ENCODE data around the gene KRT77.

Gene KRT77

DNA sequence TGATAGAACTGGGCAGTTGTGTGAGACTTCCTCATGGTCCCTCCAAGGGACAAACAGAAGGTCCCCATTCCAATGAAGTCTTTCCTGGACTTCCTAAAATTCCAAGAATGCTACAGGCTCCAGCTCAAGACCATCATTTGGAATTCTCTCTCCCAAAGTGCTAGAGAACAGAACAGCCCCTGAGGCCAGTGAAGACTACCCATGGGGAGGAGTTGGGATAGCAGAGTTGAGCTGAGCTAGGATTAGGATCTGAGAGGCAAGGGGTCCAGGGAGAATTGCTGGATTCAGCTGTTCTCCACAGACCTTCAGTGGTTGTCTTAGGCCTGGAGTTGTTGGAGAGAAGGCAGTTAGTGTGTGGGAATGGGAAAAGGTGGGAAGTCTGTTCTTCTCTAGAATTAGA, 33.9 kb downstream of the KRT77 start:
- TF ChIP-seq, protein P1, sequence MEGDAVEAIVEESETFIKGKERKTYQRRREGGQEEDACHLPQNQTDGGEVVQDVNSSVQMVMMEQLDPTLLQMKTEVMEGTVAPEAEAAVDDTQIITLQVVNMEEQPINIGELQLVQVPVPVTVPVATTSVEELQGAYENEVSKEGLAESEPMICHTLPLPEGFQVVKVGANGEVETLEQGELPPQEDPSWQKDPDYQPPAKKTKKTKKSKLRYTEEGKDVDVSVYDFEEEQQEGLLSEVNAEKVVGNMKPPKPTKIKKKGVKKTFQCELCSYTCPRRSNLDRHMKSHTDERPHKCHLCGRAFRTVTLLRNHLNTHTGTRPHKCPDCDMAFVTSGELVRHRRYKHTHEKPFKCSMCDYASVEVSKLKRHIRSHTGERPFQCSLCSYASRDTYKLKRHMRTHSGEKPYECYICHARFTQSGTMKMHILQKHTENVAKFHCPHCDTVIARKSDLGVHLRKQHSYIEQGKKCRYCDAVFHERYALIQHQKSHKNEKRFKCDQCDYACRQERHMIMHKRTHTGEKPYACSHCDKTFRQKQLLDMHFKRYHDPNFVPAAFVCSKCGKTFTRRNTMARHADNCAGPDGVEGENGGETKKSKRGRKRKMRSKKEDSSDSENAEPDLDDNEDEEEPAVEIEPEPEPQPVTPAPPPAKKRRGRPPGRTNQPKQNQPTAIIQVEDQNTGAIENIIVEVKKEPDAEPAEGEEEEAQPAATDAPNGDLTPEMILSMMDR (IDR thresholded peaks at IDR 0.05): no peak
- no peaks in the 10 kb centered on the region for H3K36me3 Mint-ChIP-seq (ENCODE audit: low read depth)
- no peaks in the 10 kb centered on the region for H3K4me1 Mint-ChIP-seq
- DNase-seq: no peak
- no peaks in the 10 kb centered on the region for H3K9me3 Mint-ChIP-seq
- no peak overlapping the region for H3K27ac Mint-ChIP-seq
- no peak overlapping the region for H3K4me3 Mint-ChIP-seq
- H3K27me3 Mint-ChIP-seq (ENCODE audit: low read depth, poor library complexity): peaks cover 3% of the 10 kb centered on the region

DNA sequence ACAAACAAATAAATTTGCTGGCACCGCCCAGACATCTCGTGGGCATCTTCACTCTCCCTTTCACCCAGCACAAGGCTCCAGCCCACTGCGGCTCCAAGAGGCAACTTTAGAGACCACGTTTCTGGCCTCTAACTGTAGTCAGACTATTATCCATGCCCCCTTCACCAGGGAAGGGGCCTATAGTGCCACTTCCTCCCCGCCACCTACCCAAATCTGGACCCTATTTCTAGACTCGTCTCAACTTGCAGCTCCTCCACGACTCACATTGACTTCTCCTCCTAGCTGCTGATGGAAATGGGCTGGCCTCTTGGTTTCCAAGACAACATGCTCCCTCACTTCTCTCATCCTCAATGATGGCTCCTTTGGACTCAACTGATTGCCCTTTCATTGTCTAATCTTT, 35.4 kb downstream of the KRT77 start:
- H3K27ac Mint-ChIP-seq: no peak overlapping the region
- H3K36me3 Mint-ChIP-seq (ENCODE audit: low read depth): no peaks in the 10 kb centered on the region
- no peaks in the 10 kb centered on the region for H3K4me1 Mint-ChIP-seq
- TF ChIP-seq, protein P1 (IDR thresholded peaks at IDR 0.05): no peak
- no peaks in the 10 kb centered on the region for H3K9me3 Mint-ChIP-seq
- no peak for DNase-seq
- H3K27me3 Mint-ChIP-seq (ENCODE audit: low read depth, poor library complexity): peaks cover 9% of the 10 kb centered on the region
- H3K4me3 Mint-ChIP-seq: no peak overlapping the region

DNA sequence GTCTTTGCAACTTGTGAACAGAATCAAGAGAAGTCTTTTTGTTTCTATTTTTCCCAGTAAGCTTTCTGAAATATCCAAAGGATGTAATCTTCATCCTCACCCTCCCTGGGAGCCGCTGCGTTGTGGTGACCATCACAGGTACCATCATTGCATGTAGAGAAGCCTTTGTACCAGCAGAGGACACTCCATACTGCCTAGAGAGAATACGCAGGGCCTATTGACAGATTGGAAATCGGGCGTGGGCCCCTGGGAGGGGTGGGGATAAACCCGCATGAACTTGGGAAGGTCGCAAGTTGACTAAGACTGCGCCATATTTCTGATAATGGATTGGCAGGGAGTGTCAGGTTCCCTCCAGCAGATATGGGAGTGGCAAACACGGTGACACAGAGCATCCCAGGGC, 35.8 kb downstream of the KRT77 start:
- Mint-ChIP-seq H3K4me3 (no peak overlapping the region), H3K27ac (no peak overlapping the region), H3K4me1 (no peaks in the 10 kb centered on the region), H3K36me3 (ENCODE audit: low read depth) (no peaks in the 10 kb centered on the region), H3K9me3 (no peaks in the 10 kb centered on the region), H3K27me3 (ENCODE audit: low read depth, poor library complexity) (peaks cover 9% of the 10 kb centered on the region)
- TF ChIP-seq, protein P1 (IDR thresholded peaks at IDR 0.05): no peak
- DNase-seq: no peak

DNA sequence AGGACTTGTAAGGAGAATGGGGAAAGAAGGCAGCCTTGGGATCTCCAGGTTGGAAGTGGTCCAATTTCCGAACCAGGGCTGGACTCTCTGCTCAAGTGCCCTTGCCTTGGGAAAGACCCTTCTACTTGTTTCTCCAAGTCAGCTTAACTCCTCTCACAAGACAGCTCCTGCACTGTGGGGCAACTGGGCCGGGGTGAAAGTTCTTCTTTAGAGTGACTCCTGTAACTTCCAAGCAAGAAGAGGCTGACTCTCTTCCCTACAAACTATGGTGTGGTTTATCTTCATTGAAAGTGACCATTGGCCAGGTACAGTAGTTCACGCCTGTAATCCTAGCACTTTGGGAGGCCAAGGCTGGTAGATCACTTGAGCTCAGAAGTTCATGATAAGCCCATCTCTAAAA, 36.9 kb downstream of the KRT77 start:
- Mint-ChIP-seq H3K36me3 (ENCODE audit: low read depth) (no peaks in the 10 kb centered on the region), H3K27me3 (ENCODE audit: low read depth, poor library complexity) (peaks cover 9% of the 10 kb centered on the region), H3K4me3 (no peak overlapping the region), H3K4me1 (no peaks in the 10 kb centered on the region), H3K9me3 (no peaks in the 10 kb centered on the region), H3K27ac (no peak overlapping the region)
- DNase-seq: no peak
- TF ChIP-seq, protein P1 (IDR thresholded peaks at IDR 0.05): no peak

DNA sequence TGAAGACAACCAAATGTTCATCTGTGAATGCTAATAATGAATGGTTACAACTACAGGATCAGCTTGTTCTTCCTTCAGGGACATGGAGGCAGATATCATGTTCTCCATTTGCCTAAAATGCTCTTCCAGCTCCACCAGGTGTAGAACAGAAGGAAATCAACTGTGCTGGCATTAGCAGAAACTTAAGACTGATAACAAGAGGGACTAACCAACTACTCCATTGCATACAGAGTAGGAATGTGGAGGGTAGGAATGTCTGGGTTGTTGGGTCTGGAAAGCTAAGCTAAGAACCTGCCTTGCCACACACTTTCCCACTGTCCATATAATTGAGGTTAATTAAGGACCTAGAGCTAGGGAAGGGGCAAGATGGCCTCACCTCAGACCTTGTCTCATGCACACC, 39.9 kb downstream of the KRT77 start:
- H3K27me3 Mint-ChIP-seq (ENCODE audit: low read depth, poor library complexity): peaks cover 9% of the 10 kb centered on the region
- no peaks in the 10 kb centered on the region for H3K9me3 Mint-ChIP-seq
- H3K36me3 Mint-ChIP-seq (ENCODE audit: low read depth): no peaks in the 10 kb centered on the region
- DNase-seq: no peak
- no peaks in the 10 kb centered on the region for H3K4me1 Mint-ChIP-seq
- H3K4me3 Mint-ChIP-seq: no peak overlapping the region
- TF ChIP-seq, protein P1 (IDR thresholded peaks at IDR 0.05): no peak
- no peak overlapping the region for H3K27ac Mint-ChIP-seq

DNA sequence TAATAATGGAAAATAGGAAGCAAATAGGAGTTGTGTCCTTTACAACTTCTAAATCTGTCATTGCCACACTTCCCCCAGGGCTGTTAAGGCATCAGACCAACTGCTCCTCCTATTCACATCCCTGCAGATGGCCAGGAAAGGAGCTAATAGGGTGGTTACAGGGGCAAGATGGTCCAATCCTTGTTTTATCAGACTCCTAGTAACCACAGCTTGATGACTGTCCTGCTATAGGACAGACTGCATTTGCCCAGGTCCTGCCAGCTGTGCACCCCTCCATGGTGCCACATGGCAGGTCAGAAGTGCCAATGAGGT, 40.5 kb downstream of the KRT77 start:
- Mint-ChIP-seq H3K4me1 (no peaks in the 10 kb centered on the region), H3K27me3 (ENCODE audit: low read depth, poor library complexity) (peaks cover 14% of the 10 kb centered on the region), H3K4me3 (no peak overlapping the region), H3K9me3 (no peaks in the 10 kb centered on the region), H3K27ac (no peak overlapping the region), H3K36me3 (ENCODE audit: low read depth) (no peaks in the 10 kb centered on the region)
- no peak for DNase-seq
- TF ChIP-seq, protein P1 (IDR thresholded peaks at IDR 0.05): no peak
